Measurements from ENCODE around the gene PDGFC.

GRCh38 chr4:156779042-156779441, 192.6 kb downstream of the PDGFC start:
- TF ChIP-seq CTBP2 (IDR thresholded peaks at IDR 0.05; ENCODE audit: borderline replicate concordance, insufficient read depth, insufficient read length, low read length) (no peak), RFX5 (IDR thresholded peaks at IDR 0.05; ENCODE audit: borderline replicate concordance, low read depth, low read length) (no peak), HDAC6 (IDR thresholded peaks at IDR 0.05; ENCODE audit: low read depth, low read length) (no peak), EP300 (IDR thresholded peaks at IDR 0.05; ENCODE audit: borderline replicate concordance in 1 of 2, low read depth in 2 of 2, low read length in 2 of 2) (no peak), POLR2A (IDR thresholded peaks at IDR 0.05; ENCODE audit: control extremely low read depth in 1 of 2, low read depth in 2 of 2, low read length in 2 of 2) (no peak), EZH2 (IDR thresholded peaks at IDR 0.05; ENCODE audit: low read depth, low read length, severe bottlenecking) (no peak), CTCF (IDR thresholded peaks at IDR 0.05; ENCODE audit: control extremely low read depth in 1 of 3, insufficient read depth in 1 of 3, low read depth in 1 of 3, low read length in 3 of 3) (no peak), ASH2L (IDR thresholded peaks at IDR 0.05; ENCODE audit: low read length) (no peak), CBX5 (IDR thresholded peaks at IDR 0.05; ENCODE audit: low read depth, low read length) (no peak), ATF3 (IDR thresholded peaks at IDR 0.05; ENCODE audit: insufficient read depth, low read depth, low read length) (no peak)
